ENCODE data around the gene SV2C. TPM values are rescaled to one million over a fixed set of nuclear protein-coding genes. Genes with fewer than 3 reads are reported as not detected.

Gene SV2C
- total RNA-seq, 1 donor from 2014 or later = 0.33 TPM

DNA sequence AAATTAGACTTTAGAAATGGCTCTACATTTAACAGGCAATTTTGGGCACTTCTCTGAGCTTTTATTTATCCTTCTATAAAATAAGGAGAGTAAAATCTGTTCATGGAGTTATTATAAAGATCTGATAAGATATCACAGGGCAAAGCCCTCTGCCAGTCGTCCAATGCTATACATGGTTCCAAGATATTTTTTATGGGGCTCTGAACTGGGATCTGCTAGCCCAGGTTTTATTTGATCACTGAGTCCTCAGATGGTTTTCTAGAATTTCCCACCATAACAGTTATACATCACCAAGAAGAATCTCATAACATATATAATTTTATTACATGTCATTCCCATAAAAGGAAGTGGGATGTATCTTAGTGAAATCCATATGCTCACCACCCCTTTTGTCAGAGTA is 296.7 kb downstream of the SV2C start:
- H3K36me3 Mint-ChIP-seq (ENCODE audit: low read depth) = no peaks in the 10 kb centered on the region
- peaks cover 10% of the 10 kb centered on the region for H3K4me1 Mint-ChIP-seq
- no peak overlapping the region for H3K4me3 Mint-ChIP-seq
- DNase-seq (ENCODE audit: low read depth, low spot score) = no peak
- TF ChIP-seq, protein P1, sequence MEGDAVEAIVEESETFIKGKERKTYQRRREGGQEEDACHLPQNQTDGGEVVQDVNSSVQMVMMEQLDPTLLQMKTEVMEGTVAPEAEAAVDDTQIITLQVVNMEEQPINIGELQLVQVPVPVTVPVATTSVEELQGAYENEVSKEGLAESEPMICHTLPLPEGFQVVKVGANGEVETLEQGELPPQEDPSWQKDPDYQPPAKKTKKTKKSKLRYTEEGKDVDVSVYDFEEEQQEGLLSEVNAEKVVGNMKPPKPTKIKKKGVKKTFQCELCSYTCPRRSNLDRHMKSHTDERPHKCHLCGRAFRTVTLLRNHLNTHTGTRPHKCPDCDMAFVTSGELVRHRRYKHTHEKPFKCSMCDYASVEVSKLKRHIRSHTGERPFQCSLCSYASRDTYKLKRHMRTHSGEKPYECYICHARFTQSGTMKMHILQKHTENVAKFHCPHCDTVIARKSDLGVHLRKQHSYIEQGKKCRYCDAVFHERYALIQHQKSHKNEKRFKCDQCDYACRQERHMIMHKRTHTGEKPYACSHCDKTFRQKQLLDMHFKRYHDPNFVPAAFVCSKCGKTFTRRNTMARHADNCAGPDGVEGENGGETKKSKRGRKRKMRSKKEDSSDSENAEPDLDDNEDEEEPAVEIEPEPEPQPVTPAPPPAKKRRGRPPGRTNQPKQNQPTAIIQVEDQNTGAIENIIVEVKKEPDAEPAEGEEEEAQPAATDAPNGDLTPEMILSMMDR (conservative IDR thresholded peaks at IDR 0.05) = no peak
- no peaks in the 10 kb centered on the region for H3K9me3 Mint-ChIP-seq
- H3K27ac Mint-ChIP-seq (ENCODE audit: unreplicated experiment) = no peak overlapping the region
- no peaks in the 10 kb centered on the region for H3K27me3 Mint-ChIP-seq (ENCODE audit: low read depth)

DNA sequence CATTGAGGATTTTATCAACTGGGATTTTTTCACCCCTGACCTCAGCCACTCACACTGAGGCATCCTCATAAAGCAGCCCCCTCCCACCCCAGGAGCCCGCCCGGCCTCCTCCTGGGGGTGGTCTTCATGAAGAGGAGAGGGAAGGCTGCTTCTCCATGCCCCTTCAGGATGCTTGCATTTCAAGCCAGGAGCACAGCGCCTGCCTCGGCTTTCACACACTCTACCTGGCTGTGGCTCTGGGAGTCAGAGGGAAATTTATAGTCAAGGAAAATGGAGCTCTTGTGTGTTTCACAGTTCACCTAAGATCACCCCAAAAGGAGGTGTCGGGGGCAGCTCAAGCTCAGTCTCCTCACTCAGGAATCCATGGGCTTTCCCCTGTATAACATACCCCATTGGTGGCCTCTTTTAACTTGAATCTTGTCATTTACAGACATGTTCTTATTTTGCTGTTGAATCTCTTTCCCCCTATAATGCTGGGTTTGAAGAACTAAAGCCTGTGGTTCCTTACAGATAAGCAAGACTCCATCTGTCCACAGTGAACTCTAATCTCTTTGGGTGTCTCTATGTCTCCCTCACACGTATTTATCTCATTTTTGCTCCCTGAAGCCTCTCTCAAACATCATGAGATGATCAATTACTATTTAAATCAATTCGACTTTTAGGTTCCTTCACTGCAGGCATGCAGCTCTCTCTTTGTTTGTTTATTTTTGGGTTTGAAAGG is 297.3 kb downstream of the SV2C start:
- no peak for DNase-seq (ENCODE audit: low read depth, low spot score)
- TF ChIP-seq, protein P1 (conservative IDR thresholded peaks at IDR 0.05) = no peak
- H3K4me1 Mint-ChIP-seq = peaks cover 15% of the 10 kb centered on the region
- H3K4me3 Mint-ChIP-seq = no peak overlapping the region
- H3K27me3 Mint-ChIP-seq (ENCODE audit: low read depth) = no peaks in the 10 kb centered on the region
- no peak overlapping the region for H3K27ac Mint-ChIP-seq (ENCODE audit: unreplicated experiment)
- H3K9me3 Mint-ChIP-seq = no peaks in the 10 kb centered on the region
- H3K36me3 Mint-ChIP-seq (ENCODE audit: low read depth) = no peaks in the 10 kb centered on the region

DNA sequence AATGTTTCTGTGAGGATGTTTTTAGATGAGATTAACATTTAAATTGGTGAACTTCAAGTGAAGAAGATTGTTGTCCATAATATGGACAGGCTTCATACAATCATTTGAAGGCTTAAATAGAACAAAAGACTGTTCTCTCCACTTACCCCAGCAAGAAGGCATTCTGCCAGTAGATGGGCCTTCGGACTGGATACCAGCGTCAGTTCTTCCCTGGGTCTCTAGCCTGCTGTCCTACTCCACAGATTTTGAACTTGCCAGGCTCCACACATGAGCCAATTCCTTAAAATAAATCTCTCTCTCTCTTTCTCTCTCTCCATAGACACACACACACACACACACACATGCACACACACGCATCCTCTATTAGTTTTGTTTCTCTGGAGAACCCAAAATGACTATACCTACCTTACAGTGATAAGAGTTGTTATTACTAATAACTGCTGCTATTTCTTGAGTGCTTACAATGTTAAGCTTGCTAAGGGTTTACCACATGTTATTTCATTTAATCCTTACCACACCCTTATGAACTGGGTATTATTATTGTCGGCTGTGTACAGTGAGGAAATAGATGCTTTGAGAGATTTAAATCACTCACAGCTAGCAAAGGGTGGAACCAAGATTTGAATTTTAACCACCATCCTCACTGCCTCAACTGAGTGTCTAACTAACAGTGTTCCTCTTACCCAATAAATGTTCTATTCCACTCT is 300.1 kb downstream of the SV2C start:
- no peak for DNase-seq (ENCODE audit: low read depth, low spot score)
- TF ChIP-seq, protein P1 (conservative IDR thresholded peaks at IDR 0.05) = no peak
- peaks cover 15% of the 10 kb centered on the region for H3K4me1 Mint-ChIP-seq
- H3K36me3 Mint-ChIP-seq (ENCODE audit: low read depth) = no peaks in the 10 kb centered on the region
- no peak overlapping the region for H3K4me3 Mint-ChIP-seq
- H3K9me3 Mint-ChIP-seq = no peaks in the 10 kb centered on the region
- H3K27me3 Mint-ChIP-seq (ENCODE audit: low read depth) = no peaks in the 10 kb centered on the region
- no peak overlapping the region for H3K27ac Mint-ChIP-seq (ENCODE audit: unreplicated experiment)

DNA sequence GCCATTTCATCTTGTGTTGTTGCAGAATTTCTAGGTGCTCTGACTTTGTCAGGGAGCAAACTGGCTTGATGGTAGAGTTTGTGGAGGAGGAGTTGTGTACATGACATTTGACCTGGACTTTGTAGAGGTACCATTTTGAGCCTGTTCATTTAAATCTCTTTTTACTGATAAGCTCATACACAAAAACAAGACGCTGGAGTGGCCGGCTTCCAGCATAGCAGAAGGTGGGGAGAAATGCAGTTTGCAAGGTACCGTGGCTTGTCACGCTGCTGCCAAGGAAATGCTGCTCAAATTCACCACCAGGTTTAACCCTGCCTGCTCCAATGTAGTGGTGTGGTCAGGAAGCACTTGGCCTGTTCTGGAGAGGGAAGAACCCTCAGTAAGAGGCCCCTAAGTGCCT is 301.0 kb downstream of the SV2C start:
- no peak overlapping the region for H3K4me3 Mint-ChIP-seq
- no peak for DNase-seq (ENCODE audit: low read depth, low spot score)
- TF ChIP-seq, protein P1 (conservative IDR thresholded peaks at IDR 0.05) = no peak
- peaks cover 21% of the 10 kb centered on the region for H3K4me1 Mint-ChIP-seq
- no peaks in the 10 kb centered on the region for H3K27me3 Mint-ChIP-seq (ENCODE audit: low read depth)
- no peaks in the 10 kb centered on the region for H3K36me3 Mint-ChIP-seq (ENCODE audit: low read depth)
- no peak overlapping the region for H3K27ac Mint-ChIP-seq (ENCODE audit: unreplicated experiment)
- no peaks in the 10 kb centered on the region for H3K9me3 Mint-ChIP-seq

DNA sequence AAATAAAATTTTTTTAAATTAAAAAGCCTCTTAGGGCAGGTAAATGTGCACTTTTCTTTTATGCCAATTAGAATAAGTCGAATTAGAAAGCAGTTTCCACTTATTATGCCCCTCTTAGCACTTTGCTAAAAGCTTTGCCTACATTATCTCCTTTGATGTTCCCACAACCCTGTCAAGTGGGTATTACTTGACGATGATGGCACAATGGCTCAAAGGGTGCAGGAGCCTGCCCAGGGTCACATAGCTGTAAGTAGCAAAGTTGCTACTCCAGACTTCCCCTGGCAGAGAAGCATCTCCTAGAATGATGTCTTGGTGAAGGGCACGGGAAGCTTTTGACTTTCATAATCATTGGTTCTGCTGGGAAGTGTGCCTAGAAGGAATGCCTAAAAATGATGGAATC is 301.5 kb downstream of the SV2C start:
- Mint-ChIP-seq H3K4me3 (no peak overlapping the region), H3K27me3 (ENCODE audit: low read depth) (no peaks in the 10 kb centered on the region), H3K36me3 (ENCODE audit: low read depth) (no peaks in the 10 kb centered on the region), H3K9me3 (no peaks in the 10 kb centered on the region), H3K27ac (ENCODE audit: unreplicated experiment) (no peak overlapping the region), H3K4me1 (peaks cover 25% of the 10 kb centered on the region)
- no peak for DNase-seq (ENCODE audit: low read depth, low spot score)
- TF ChIP-seq, protein P1 (conservative IDR thresholded peaks at IDR 0.05) = no peak
